Measurements from ENCODE around the gene IFITM1. TPM values are rescaled to one million over a fixed set of nuclear protein-coding genes. Genes with fewer than 3 reads are reported as not detected.
A peak's percentile ranks its signal among the peaks of the same experiment; 100 is the strongest.

The IFITM1 gene
- total and polyA plus RNA-seq, 2 experiments from 2014 or later: 72.7 to 180 TPM

DNA sequence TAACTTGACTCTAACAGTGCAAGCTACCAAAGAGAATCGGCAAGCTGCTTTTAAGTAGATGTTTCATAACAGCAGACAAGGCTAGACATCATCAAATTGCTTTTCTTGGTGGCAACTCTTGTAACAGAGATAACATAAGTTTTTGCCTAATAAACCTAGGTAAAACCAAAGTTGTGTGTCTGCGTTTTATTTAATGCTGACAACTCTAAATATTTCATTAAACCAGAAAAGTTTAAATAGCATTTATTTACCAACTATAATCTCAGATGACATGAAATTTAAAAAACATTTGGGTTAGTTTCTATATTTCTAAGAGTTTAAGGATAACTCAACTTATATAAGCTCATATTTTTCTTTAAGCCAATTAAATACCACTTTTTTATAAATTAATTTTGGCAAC, 26.1 kb downstream of the IFITM1 start:
- in situ Hi-C loops (cut with MboI): no loop called here
- Histone ChIP-seq H3K9ac (no peak overlapping the region), H3K27me3 (replicated peaks; ENCODE audit: insufficient read depth) (no peaks in the 10 kb centered on the region), H3F3A (ENCODE audit: insufficient read depth) (0 out of 2 replicates have a peak, but pooled peaks cover 6% of the 10 kb centered on the region), H2AFZ (no peak overlapping the region), H3K4me2 (ENCODE audit: unreplicated experiment) (no peak overlapping the region), H3K4me3 (no peak overlapping the region), H3K9me3 (ENCODE audit: low read depth) (no peaks in the 10 kb centered on the region), H3K79me2 (ENCODE audit: insufficient read depth) (no peaks in the 10 kb centered on the region), H3K27ac (no peak overlapping the region), H3K9me2 (ENCODE audit: insufficient read depth) (no peaks in the 10 kb centered on the region), H4K20me1 (ENCODE audit: insufficient read depth) (no peaks in the 10 kb centered on the region), H3K36me3 (ENCODE audit: low read depth) (no peaks in the 10 kb centered on the region), H3K4me1 (ENCODE audit: insufficient read depth) (peaks cover 8% of the 10 kb centered on the region)
- DNase-seq: no peak
- 72 to 75% methylated on average over 2 of the region's 2 CpGs for WGBS, 2 experiments (ENCODE audit: low coverage in 1 of 2, low lambda C conversion rate in 2 of 2, missing lambda C conversion rate in 2 of 2)
- TF ChIP-seq EZH2phosphoT487 (IDR thresholded peaks at IDR 0.05; ENCODE audit: insufficient read depth, low read depth) (no peak), EZH2 (IDR thresholded peaks at IDR 0.05; ENCODE audit: insufficient read depth, poor library complexity, severe bottlenecking) (no peak)

DNA sequence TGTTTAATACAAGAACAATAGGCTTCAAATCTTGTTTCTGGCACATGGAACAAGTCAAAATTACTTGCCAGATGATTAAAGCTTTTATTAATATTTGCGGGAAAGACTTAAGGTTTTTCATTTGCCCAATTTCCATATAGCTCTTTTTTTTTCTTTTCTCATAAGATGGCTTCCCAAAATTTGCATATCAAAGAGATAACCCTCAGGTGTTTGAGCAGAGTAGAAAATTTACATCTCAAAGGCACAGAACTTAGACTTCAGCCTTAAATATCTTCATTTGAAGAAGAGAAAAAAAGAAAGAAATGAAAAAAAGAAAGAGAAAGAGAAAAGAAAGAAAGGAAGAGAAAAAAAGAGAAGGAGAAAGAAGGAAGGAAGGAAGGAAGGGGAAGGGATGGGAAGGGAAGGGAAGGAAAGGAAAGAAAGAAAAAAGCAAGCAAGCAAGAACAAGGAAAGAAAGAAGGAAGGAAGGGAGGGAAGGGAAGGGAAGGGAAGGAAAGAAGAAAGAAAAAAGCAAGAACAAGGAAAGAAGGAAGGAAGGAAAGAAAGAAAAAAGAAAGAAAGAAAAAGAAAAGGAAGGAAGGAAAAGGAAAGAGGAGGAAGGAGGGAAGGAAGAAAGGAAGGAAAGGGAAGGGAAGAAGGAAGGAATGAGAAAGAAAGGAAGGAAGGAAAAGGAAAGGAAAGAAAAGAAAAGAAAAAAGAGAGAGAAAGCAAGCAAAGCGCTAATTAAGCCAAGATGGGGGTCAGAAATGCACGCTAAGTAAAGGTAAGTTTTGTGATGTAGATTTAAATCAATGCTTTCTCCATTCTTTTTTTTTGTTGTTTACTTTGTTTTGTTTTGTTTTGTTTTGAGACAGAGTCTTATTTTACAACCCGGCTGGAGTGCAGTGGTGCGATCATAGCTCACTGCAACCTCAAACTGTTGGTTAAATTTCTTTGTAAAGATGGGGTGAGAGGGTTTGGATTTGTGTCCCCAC, 27.0 kb downstream of the IFITM1 start:
- H3F3A ChIP-seq (ENCODE audit: insufficient read depth): 0 out of 2 replicates have a peak, but pooled peaks cover 6% of the 10 kb centered on the region
- H3K9me2 ChIP-seq (ENCODE audit: insufficient read depth): no peaks in the 10 kb centered on the region
- WGBS, 2 experiments (ENCODE audit: low coverage in 1 of 2, low lambda C conversion rate in 2 of 2, missing lambda C conversion rate in 2 of 2): 49 to 67% methylated on average over 4 to 5 of the region's 5 CpGs
- TF ChIP-seq EZH2 (IDR thresholded peaks at IDR 0.05; ENCODE audit: insufficient read depth, poor library complexity, severe bottlenecking) (no peak), EZH2phosphoT487 (IDR thresholded peaks at IDR 0.05; ENCODE audit: insufficient read depth, low read depth) (no peak)
- no peaks in the 10 kb centered on the region for H4K20me1 ChIP-seq (ENCODE audit: insufficient read depth)
- H3K36me3 ChIP-seq (ENCODE audit: low read depth): no peaks in the 10 kb centered on the region
- in situ Hi-C loops (cut with MboI): no loop called here
- no peak for DNase-seq
- no peak overlapping the region for H3K4me3 ChIP-seq
- peaks cover 3% of the 10 kb centered on the region for H3K4me1 ChIP-seq (ENCODE audit: insufficient read depth)
- H3K27me3 ChIP-seq (replicated peaks; ENCODE audit: insufficient read depth): no peaks in the 10 kb centered on the region
- H2AFZ ChIP-seq: no peak overlapping the region
- no peaks in the 10 kb centered on the region for H3K9me3 ChIP-seq (ENCODE audit: low read depth)
- no peak overlapping the region for H3K27ac ChIP-seq
- no peak overlapping the region for H3K4me2 ChIP-seq (ENCODE audit: unreplicated experiment)
- H3K9ac ChIP-seq: no peak overlapping the region
- H3K79me2 ChIP-seq (ENCODE audit: insufficient read depth): no peaks in the 10 kb centered on the region

DNA sequence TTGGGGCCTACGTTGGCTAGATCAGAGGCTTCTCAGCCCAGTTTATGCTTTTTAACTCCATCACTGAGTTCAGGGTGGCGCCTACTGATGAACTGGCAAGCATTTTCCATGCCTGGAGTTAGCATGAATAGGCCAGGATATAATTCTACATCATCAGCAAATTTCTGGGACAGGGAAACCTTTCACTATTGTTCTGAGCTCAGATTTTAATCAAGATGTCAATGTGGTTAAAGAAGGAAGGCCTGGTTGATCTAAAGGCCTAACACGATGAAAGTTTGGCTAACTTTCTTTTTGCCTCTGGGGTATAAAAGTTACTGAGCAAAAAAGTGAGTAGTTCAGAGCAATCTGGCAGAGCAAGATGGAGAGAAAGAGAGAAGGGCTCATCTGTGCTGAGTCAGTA, 28.5 kb downstream of the IFITM1 start:
- no peaks in the 10 kb centered on the region for H3K9me2 ChIP-seq (ENCODE audit: insufficient read depth)
- WGBS, 2 experiments (ENCODE audit: low coverage in 1 of 2, low lambda C conversion rate in 2 of 2, missing lambda C conversion rate in 2 of 2): 47 to 49% methylated on average over 3 of the region's 3 CpGs
- H3K4me1 ChIP-seq (ENCODE audit: insufficient read depth): no peaks in the 10 kb centered on the region
- no peak overlapping the region for H3K4me3 ChIP-seq
- peak overlapping the region; percentile 53 for H2AFZ ChIP-seq
- H3K36me3 ChIP-seq (ENCODE audit: low read depth): no peaks in the 10 kb centered on the region
- no peak for TF ChIP-seq EZH2phosphoT487 (IDR thresholded peaks at IDR 0.05; ENCODE audit: insufficient read depth, low read depth)
- TF ChIP-seq EZH2 (IDR thresholded peaks at IDR 0.05; ENCODE audit: insufficient read depth, poor library complexity, severe bottlenecking): no peak
- no peak for DNase-seq
- no peaks in the 10 kb centered on the region for H4K20me1 ChIP-seq (ENCODE audit: insufficient read depth)
- H3K79me2 ChIP-seq (ENCODE audit: insufficient read depth): no peaks in the 10 kb centered on the region
- H3K4me2 ChIP-seq (ENCODE audit: unreplicated experiment): no peak overlapping the region
- H3K27ac ChIP-seq: no peak overlapping the region
- H3F3A ChIP-seq (ENCODE audit: insufficient read depth): 0 out of 2 replicates have a peak, but pooled peaks cover 6% of the 10 kb centered on the region
- H3K9ac ChIP-seq: no peak overlapping the region
- H3K27me3 ChIP-seq (replicated peaks; ENCODE audit: insufficient read depth): no peaks in the 10 kb centered on the region
- no peaks in the 10 kb centered on the region for H3K9me3 ChIP-seq (ENCODE audit: low read depth)
- in situ Hi-C loops (cut with MboI): no loop called here

DNA sequence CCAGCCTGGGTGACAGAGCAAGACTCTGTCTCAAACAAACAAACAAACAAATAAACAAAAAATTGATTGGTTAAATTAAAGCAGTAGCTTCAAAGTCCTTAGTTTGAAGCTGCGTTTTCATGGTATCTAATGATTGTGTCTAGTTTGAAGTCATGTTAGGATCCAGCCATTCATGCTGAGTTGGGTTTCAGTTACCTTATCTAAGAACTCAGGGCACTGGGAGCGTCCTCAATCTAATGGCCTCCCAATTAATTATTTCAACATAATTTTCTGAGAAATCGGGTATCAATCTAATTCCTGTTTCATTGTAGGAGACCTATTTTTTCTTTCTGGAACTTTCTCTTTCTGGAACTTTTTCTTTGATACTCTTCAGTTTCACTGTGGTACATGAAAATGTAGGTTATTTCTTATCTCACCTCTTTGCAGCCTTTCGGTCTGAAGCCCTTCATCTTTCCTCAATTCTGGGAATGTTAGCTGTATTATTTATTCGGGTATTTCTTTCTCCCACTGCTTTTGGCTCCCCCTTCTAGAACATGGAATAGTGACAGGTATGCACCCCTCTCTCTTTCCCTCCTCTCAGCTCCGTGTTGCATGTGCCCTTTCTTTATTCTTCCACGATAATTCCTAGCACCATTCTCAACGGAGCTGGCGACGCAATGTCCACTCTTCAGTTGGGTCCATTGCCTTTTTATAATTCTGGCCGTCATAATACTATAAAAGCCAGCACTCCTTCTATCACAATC, 31.2 kb downstream of the IFITM1 start:
- H4K20me1 ChIP-seq (ENCODE audit: insufficient read depth): no peaks in the 10 kb centered on the region
- H3F3A ChIP-seq (ENCODE audit: insufficient read depth): 0 out of 2 replicates have a peak, but pooled peaks cover 6% of the 10 kb centered on the region
- H3K9me3 ChIP-seq (ENCODE audit: low read depth): no peaks in the 10 kb centered on the region
- no peak overlapping the region for H3K9ac ChIP-seq
- H2AFZ ChIP-seq: no peak overlapping the region
- H3K27me3 ChIP-seq (replicated peaks; ENCODE audit: insufficient read depth): no peaks in the 10 kb centered on the region
- no peak for TF ChIP-seq EZH2phosphoT487 (IDR thresholded peaks at IDR 0.05; ENCODE audit: insufficient read depth, low read depth)
- TF ChIP-seq EZH2 (IDR thresholded peaks at IDR 0.05; ENCODE audit: insufficient read depth, poor library complexity, severe bottlenecking): no peak
- H3K27ac ChIP-seq: no peak overlapping the region
- no peak overlapping the region for H3K4me3 ChIP-seq
- no peaks in the 10 kb centered on the region for H3K4me1 ChIP-seq (ENCODE audit: insufficient read depth)
- H3K4me2 ChIP-seq (ENCODE audit: unreplicated experiment): no peak overlapping the region
- in situ Hi-C loops (cut with MboI): no loop called here
- DNase-seq: no peak
- WGBS, 2 experiments (ENCODE audit: low coverage in 1 of 2, low lambda C conversion rate in 2 of 2, missing lambda C conversion rate in 2 of 2): 86 to 87% methylated on average over 11 of the region's 11 CpGs
- no peaks in the 10 kb centered on the region for H3K36me3 ChIP-seq (ENCODE audit: low read depth)
- no peaks in the 10 kb centered on the region for H3K79me2 ChIP-seq (ENCODE audit: insufficient read depth)
- H3K9me2 ChIP-seq (ENCODE audit: insufficient read depth): no peaks in the 10 kb centered on the region
